HepG2 (cell line): ENCODE results near the gene SKP2. TPM values are rescaled to one million over a fixed set of nuclear protein-coding genes. Genes with fewer than 3 reads are reported as not detected.
A peak's percentile ranks its signal among the peaks of the same experiment; 100 is the strongest.

ENCODE experiments used
- CSRNP2 ChIP-seq: sonication (generic); formaldehyde crosslinking; conservative IDR thresholded peaks from 2 replicates; pipeline ENCODE4 v1.8.0; 2022; ENCODE audit warnings: low read depth, missing genetic modification reagents
- DMAP1 ChIP-seq: IDR thresholded peaks from 2 replicates; pipeline ENCODE4 v1.6.1; 2016
- DRAP1 ChIP-seq: IDR thresholded peaks from 2 replicates; pipeline ENCODE4 v1.6.1; 2016; ENCODE audit warnings: missing genetic modification reagents, missing compliant biosample characterization
- E2F5 ChIP-seq: sonication (generic); formaldehyde crosslinking; conservative IDR thresholded peaks from 2 replicates; pipeline ENCODE4 v1.4.0; 2020; ENCODE audit warnings: missing genetic modification reagents
- HDAC1 ChIP-seq: sonication (generic); formaldehyde crosslinking; IDR thresholded peaks from 2 replicates; pipeline ENCODE4 v1.5.1; 2020; ENCODE audit warnings: mild to moderate bottlenecking, missing genetic modification reagents
- KLF11 ChIP-seq: IDR thresholded peaks from 2 replicates; pipeline ENCODE4 v1.6.1; 2016; ENCODE audit warnings: missing compliant biosample characterization
- MAFF ChIP-seq: IDR thresholded peaks from 2 replicates; pipeline ENCODE4 v1.6.1; 2011; ENCODE audit warnings: low read depth, low read length, improper control_type of control experiment
- MAX ChIP-seq: IDR thresholded peaks from 2 replicates; pipeline ENCODE4 v1.6.1; 2012; ENCODE audit warnings: inconsistent platforms
- MAZ ChIP-seq, 2 experiments: sonication (generic) in 1 of 2; formaldehyde crosslinking in 1 of 2; IDR thresholded peaks; 2 replicates each; pipeline versions ENCODE4 v1.5.0 to v1.6.1; 2012 to 2020; ENCODE audit warnings: low read depth in 2 of 2, mild to moderate bottlenecking in 2 of 2, borderline replicate concordance in 1 of 2, improper control_type of control experiment in 1 of 2, low read length in 1 of 2, missing genetic modification reagents in 1 of 2, moderate library complexity in 1 of 2
- MED1 ChIP-seq: sonication (generic); formaldehyde crosslinking; IDR thresholded peaks from 2 replicates; pipeline ENCODE4 v1.4.0; 2020; ENCODE audit warnings: missing genetic modification reagents
- NCOA2 ChIP-seq: sonication (generic); formaldehyde crosslinking; IDR thresholded peaks from 2 replicates; pipeline ENCODE4 v1.8.0; 2022; ENCODE audit warnings: inconsistent platforms
- SOX13 ChIP-seq, 3 experiments: fragments of 450-650 bp in 1 of 3; sonication (generic) in 1 of 3; formaldehyde crosslinking in 1 of 3; IDR thresholded peaks in 2 of 3; conservative IDR thresholded peaks in 1 of 3; 2 replicates each; pipeline versions ENCODE4 v1.5.0 to v1.6.1; 2016 to 2020; ENCODE audit warnings: antibody characterized with exemption in 1 of 3, mild to moderate bottlenecking in 1 of 3, missing compliant biosample characterization in 1 of 3, missing genetic modification reagents in 1 of 3, moderate library complexity in 1 of 3
- SOX6 ChIP-seq, 2 experiments: fragments of 450-650 bp in 1 of 2; sonication (generic) in 1 of 2; formaldehyde crosslinking in 1 of 2; IDR thresholded peaks; 2 replicates each; pipeline versions ENCODE4 v1.4.0 to v1.6.1; 2017 to 2020; ENCODE audit warnings: antibody characterized with exemption in 1 of 2, mild to moderate bottlenecking in 1 of 2, missing genetic modification reagents in 1 of 2
- SRSF4 ChIP-seq: fragments of 200-400 bp; formaldehyde crosslinking; IDR thresholded peaks from one replicate; pipeline ENCODE4 v1.6.1; 2018; ENCODE audit warnings: mild to moderate bottlenecking, low read depth, low read length, moderate library complexity; ENCODE audit not compliant: poor library complexity, severe bottlenecking
- TARDBP ChIP-seq: sonication (generic); formaldehyde crosslinking; IDR thresholded peaks from 2 replicates; pipeline ENCODE4 v1.8.0; 2022; ENCODE audit warnings: mild to moderate bottlenecking, missing genetic modification reagents
- YY1 ChIP-seq: IDR thresholded peaks from 2 replicates; pipeline ENCODE4 v1.6.1; 2011; ENCODE audit warnings: low read length, low read depth, moderate library complexity, mild to moderate bottlenecking; ENCODE audit not compliant: insufficient read depth, insufficient replicate concordance
- ZBTB25 ChIP-seq: IDR thresholded peaks from 2 replicates; pipeline ENCODE4 v1.6.1; 2018; ENCODE audit warnings: missing genetic modification reagents
- ZBTB46 ChIP-seq: sonication (generic); formaldehyde crosslinking; IDR thresholded peaks from 2 replicates; pipeline ENCODE4 v1.4.0; 2020; ENCODE audit warnings: mild to moderate bottlenecking, missing genetic modification reagents, borderline replicate concordance
- ZFP82 ChIP-seq: sonication (generic); formaldehyde crosslinking; IDR thresholded peaks from 2 replicates; pipeline ENCODE4 v1.5.1; 2020; ENCODE audit warnings: mild to moderate bottlenecking, missing genetic modification reagents, borderline replicate concordance
- ZNF510 ChIP-seq: sonication (generic); formaldehyde crosslinking; IDR thresholded peaks from 2 replicates; pipeline ENCODE4 v1.4.0; 2020; ENCODE audit warnings: low read depth, mild to moderate bottlenecking, missing genetic modification reagents
- ZNF761 ChIP-seq: sonication (generic); formaldehyde crosslinking; conservative IDR thresholded peaks from 2 replicates; pipeline ENCODE4 v1.4.0; 2020; ENCODE audit warnings: mild to moderate bottlenecking, missing genetic modification reagents
- polyA plus RNA-seq, 8 experiments: library from polyadenylated mRNA; depleted of rRNA in 3 of 8; stranded (reverse) in 7 of 8; unstranded in 1 of 8; fragments of >200 nt; fragmentation: Illumina TruSeq in 4 of 8; extraction: Trizol in 4 of 8; gene quantifications; 2 replicates each; pipeline versions ENCODE4 v1.2.1 to v1.2.3, GENCODE V29; 2011 to 2016; ENCODE audit warnings: low read depth in 4 of 8, missing spikeins in 1 of 8, mixed read lengths in 1 of 8; ENCODE audit not compliant: insufficient read depth in 1 of 8
- total RNA-seq, 5 experiments: library from RNA; depleted of rRNA; stranded (reverse); fragments of >200 nt; fragmentation: Illumina TruSeq; extraction: Trizol; gene quantifications; 2 replicates each; pipeline ENCODE4 v1.2.3, GENCODE V29; 2016; ENCODE audit warnings: low read depth in 1 of 5

SKP2 gene
- total and polyA plus RNA-seq, 2 of the 13 experiments (the other 11 are each of a cell fraction or from before 2014, with no cell fraction given), result 29.6 to 84.1 TPM

GRCh38 chr5:36151434-36152323 is at the start of gene SKP2, which contains the start of gene LMBRD2 (continued):
- TF ChIP-seq ZNF761 (CRISPR knock-in tag), result peak; percentile 31; the same call in 1 of the 2 replicates
- TF ChIP-seq DRAP1 (CRISPR knock-in tag), result peak; percentile 57
- TF ChIP-seq ZBTB46, result no peak
- TF ChIP-seq ZNF510 (CRISPR knock-in tag), result no peak
- TF ChIP-seq KLF11, result peak; percentile 54; the same call in 1 of the 2 replicates
- no peak for TF ChIP-seq SOX13 (IDR thresholded peaks at IDR 0.05)
- TF ChIP-seq SOX13 (CRISPR knock-in tag; conservative IDR thresholded peaks at IDR 0.05 in 1 of 2, IDR thresholded peaks at IDR 0.05 in 1 of 2), result peak in 1 of 2 experiments; percentile 49; a peak in 2 of 4 replicates
- no peak for TF ChIP-seq NCOA2 (CRISPR knock-in tag)
- TF ChIP-seq MED1 (CRISPR knock-in tag), result peak; percentile 46; the same call in 1 of the 2 replicates
- TF ChIP-seq CSRNP2 (CRISPR knock-in tag), result no peak
- 0 out of 2 replicates have a peak, but pooled peaks have one; percentile 29 for TF ChIP-seq ZBTB25 (CRISPR knock-in tag)
- peak; percentile 93 for TF ChIP-seq HDAC1 (CRISPR knock-in tag)
- TF ChIP-seq DMAP1 (CRISPR knock-in tag), result peak; percentile 57; the same call in 1 of the 2 replicates
- no peak for TF ChIP-seq SOX6 (IDR thresholded peaks at IDR 0.05)
- TF ChIP-seq SOX6 (CRISPR knock-in tag; IDR thresholded peaks at IDR 0.05), result peak; percentile 60
- 0 out of 2 replicates have a peak, but pooled peaks have one; percentile 14 for TF ChIP-seq ZFP82 (CRISPR knock-in tag)
- peak; percentile 88 for TF ChIP-seq MAX
- TF ChIP-seq YY1, result peak; percentile 76
- TF ChIP-seq SRSF4, result no peak
- no peak for TF ChIP-seq MAFF
- TF ChIP-seq MAZ (IDR thresholded peaks at IDR 0.05; ENCODE audit: borderline replicate concordance, low read depth, low read length), result peak; percentile 32; the same call in 1 of the 2 replicates
- 0 out of 2 replicates have a peak, but pooled peaks have one; percentile 42 for TF ChIP-seq MAZ (CRISPR knock-in tag; IDR thresholded peaks at IDR 0.05; ENCODE audit: low read depth)
- TF ChIP-seq E2F5 (CRISPR knock-in tag), result peak; percentile 78
- peak; percentile 84 for TF ChIP-seq TARDBP
